ENCODE data around the gene LMCD1.

LMCD1 gene

GRCh38 chr3:8575364-8576104 is 73.9 kb downstream of the LMCD1 start:
- no peak for TF ChIP-seq SIN3A (IDR thresholded peaks at IDR 0.05; ENCODE audit: borderline replicate concordance, insufficient read depth, low read length)
- TF ChIP-seq FOXP2 (optimal IDR thresholded peaks at IDR 0.05; ENCODE audit: borderline replicate concordance, extremely low read depth, extremely low read length, insufficient read depth): no peak
- TF ChIP-seq TAF1 (IDR thresholded peaks at IDR 0.05; ENCODE audit: borderline replicate concordance, insufficient read depth, low read length): no peak
- TF ChIP-seq POLR2AphosphoS5 (IDR thresholded peaks at IDR 0.05; ENCODE audit: low read depth, low read length): no peak
- TF ChIP-seq, protein P1, sequence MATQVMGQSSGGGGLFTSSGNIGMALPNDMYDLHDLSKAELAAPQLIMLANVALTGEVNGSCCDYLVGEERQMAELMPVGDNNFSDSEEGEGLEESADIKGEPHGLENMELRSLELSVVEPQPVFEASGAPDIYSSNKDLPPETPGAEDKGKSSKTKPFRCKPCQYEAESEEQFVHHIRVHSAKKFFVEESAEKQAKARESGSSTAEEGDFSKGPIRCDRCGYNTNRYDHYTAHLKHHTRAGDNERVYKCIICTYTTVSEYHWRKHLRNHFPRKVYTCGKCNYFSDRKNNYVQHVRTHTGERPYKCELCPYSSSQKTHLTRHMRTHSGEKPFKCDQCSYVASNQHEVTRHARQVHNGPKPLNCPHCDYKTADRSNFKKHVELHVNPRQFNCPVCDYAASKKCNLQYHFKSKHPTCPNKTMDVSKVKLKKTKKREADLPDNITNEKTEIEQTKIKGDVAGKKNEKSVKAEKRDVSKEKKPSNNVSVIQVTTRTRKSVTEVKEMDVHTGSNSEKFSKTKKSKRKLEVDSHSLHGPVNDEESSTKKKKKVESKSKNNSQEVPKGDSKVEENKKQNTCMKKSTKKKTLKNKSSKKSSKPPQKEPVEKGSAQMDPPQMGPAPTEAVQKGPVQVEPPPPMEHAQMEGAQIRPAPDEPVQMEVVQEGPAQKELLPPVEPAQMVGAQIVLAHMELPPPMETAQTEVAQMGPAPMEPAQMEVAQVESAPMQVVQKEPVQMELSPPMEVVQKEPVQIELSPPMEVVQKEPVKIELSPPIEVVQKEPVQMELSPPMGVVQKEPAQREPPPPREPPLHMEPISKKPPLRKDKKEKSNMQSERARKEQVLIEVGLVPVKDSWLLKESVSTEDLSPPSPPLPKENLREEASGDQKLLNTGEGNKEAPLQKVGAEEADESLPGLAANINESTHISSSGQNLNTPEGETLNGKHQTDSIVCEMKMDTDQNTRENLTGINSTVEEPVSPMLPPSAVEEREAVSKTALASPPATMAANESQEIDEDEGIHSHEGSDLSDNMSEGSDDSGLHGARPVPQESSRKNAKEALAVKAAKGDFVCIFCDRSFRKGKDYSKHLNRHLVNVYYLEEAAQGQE (IDR thresholded peaks at IDR 0.05; ENCODE audit: insufficient read depth in 1 of 2, low read depth in 2 of 2, low read length in 2 of 2): no peak

DNA sequence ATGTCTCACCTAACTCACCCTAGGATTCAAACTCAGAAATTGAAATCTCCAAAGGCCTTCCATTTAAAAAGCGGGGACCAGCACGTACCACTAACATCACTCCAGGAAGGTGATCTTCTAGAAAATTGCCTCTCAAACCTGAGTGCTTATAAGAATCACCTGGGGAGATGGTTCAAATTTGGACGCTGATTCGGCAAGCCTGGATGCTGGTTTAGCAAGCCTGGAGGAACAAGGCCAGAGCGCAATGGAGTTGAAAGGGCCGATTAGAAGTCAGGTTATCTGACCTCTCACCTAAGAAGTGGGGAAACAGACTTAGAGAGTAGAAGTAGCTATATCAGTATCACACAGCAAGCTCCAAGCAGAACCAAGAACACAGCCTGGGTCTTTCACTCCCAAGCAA is 74.8 kb downstream of the LMCD1 start:
- TF ChIP-seq, protein P1 (IDR thresholded peaks at IDR 0.05; ENCODE audit: insufficient read depth in 1 of 2, low read depth in 2 of 2, low read length in 2 of 2): no peak
- TF ChIP-seq TAF1 (IDR thresholded peaks at IDR 0.05; ENCODE audit: borderline replicate concordance, insufficient read depth, low read length): no peak

GRCh38 chr3:8576841-8577571 is 75.4 kb downstream of the LMCD1 start:
- TF ChIP-seq POLR2AphosphoS5 (IDR thresholded peaks at IDR 0.05; ENCODE audit: low read depth, low read length) (no peak), SIN3A (IDR thresholded peaks at IDR 0.05; ENCODE audit: borderline replicate concordance, insufficient read depth, low read length) (no peak), FOXP2 (optimal IDR thresholded peaks at IDR 0.05; ENCODE audit: borderline replicate concordance, extremely low read depth, extremely low read length, insufficient read depth) (no peak), TAF1 (IDR thresholded peaks at IDR 0.05; ENCODE audit: borderline replicate concordance, insufficient read depth, low read length) (no peak)
- TF ChIP-seq, protein P1 (IDR thresholded peaks at IDR 0.05; ENCODE audit: insufficient read depth in 1 of 2, low read depth in 2 of 2, low read length in 2 of 2): no peak

DNA sequence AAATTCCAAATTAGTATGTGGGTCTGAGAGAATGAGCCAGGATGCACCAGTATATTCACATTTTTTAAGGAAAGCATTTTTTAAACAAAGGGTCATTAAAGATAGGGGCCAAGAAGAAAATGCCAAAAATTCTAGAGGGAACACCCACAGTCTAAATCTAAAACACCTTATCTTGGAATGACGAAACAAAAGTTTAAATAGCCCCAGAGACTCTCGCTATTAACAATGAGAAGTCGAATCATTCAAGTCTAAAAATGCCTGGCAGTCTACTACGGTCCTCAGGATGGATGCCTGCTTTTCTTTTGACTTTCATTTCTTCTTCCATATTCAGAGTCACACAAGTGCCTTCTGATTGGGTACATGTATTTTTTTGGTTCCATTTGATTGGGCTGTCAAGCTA is 76.7 kb downstream of the LMCD1 start:
- TF ChIP-seq SIN3A (IDR thresholded peaks at IDR 0.05; ENCODE audit: borderline replicate concordance, insufficient read depth, low read length) (no peak), TAF1 (IDR thresholded peaks at IDR 0.05; ENCODE audit: borderline replicate concordance, insufficient read depth, low read length) (no peak), POLR2AphosphoS5 (IDR thresholded peaks at IDR 0.05; ENCODE audit: low read depth, low read length) (no peak), FOXP2 (optimal IDR thresholded peaks at IDR 0.05; ENCODE audit: borderline replicate concordance, extremely low read depth, extremely low read length, insufficient read depth) (no peak)
- TF ChIP-seq, protein P1 (IDR thresholded peaks at IDR 0.05; ENCODE audit: insufficient read depth in 1 of 2, low read depth in 2 of 2, low read length in 2 of 2): no peak

Measured in PFSK-1 (cell line).